MM.1S (cell line): ENCODE measurements around the gene SGMS1.

ENCODE experiments used
- DNase-seq: peaks from one replicate; pipeline ENCODE4 v3.0.0-alpha.2; 2015
- H2AFZ ChIP-seq: fragments of 300-600 bp; sonication (generic); 2 replicates; pipeline ENCODE4 v1.6.0; 2016; ENCODE audit warnings: antibody characterized with exemption, low read length
- H3F3A ChIP-seq: fragments of 300-600 bp; sonication (generic); 2 replicates; pipeline ENCODE4 v1.6.1; 2016; ENCODE audit warnings: mild to moderate bottlenecking, antibody characterized with exemption, low read length, moderate library complexity, mixed read lengths; ENCODE audit not compliant: insufficient read depth
- H3K27ac ChIP-seq: fragments of 300-600 bp; sonication (generic); 2 replicates; pipeline ENCODE4 v1.5.1; 2016; ENCODE audit warnings: mild to moderate bottlenecking, low read length
- H3K27me3 ChIP-seq: fragments of 300-600 bp; sonication (generic); replicated peaks from 2 replicates; pipeline ENCODE4 v1.6.0; 2016; ENCODE audit warnings: low read length; ENCODE audit not compliant: insufficient read depth
- H3K36me3 ChIP-seq: fragments of 300-600 bp; sonication (generic); replicated peaks from 2 replicates; pipeline ENCODE4 v1.6.1; 2016; ENCODE audit warnings: mild to moderate bottlenecking, low read length, mixed read lengths; ENCODE audit not compliant: insufficient read depth
- H3K4me1 ChIP-seq: fragments of 300-600 bp; sonication (generic); 2 replicates; pipeline ENCODE4 v1.6.1; 2016; ENCODE audit warnings: low read length, mixed read lengths
- H3K4me2 ChIP-seq: fragments of 300-600 bp; sonication (generic); 2 replicates; pipeline ENCODE4 v1.6.0; 2016; ENCODE audit warnings: low read depth, low read length
- H3K4me3 ChIP-seq: fragments of 300-600 bp; sonication (generic); 2 replicates; pipeline ENCODE4 v1.5.1; 2016; ENCODE audit warnings: low read length, mixed read lengths
- H3K79me2 ChIP-seq: fragments of 300-600 bp; sonication (generic); 2 replicates; pipeline ENCODE4 v1.6.1; 2016; ENCODE audit warnings: mixed run types, low read length, mixed read lengths
- H3K9ac ChIP-seq: fragments of 300-600 bp; sonication (generic); 2 replicates; pipeline ENCODE4 v1.6.1; 2016; ENCODE audit warnings: low read length, mixed read lengths
- H3K9me2 ChIP-seq: fragments of 300-600 bp; sonication (generic); replicated peaks from 2 replicates; pipeline ENCODE4 v1.6.1; 2016; ENCODE audit warnings: mild to moderate bottlenecking, low read length, mixed read lengths; ENCODE audit not compliant: insufficient read depth
- H3K9me3 ChIP-seq: fragments of 300-600 bp; sonication (generic); replicated peaks from 2 replicates; pipeline ENCODE4 v1.6.1; 2016; ENCODE audit warnings: mild to moderate bottlenecking, low read length, mixed read lengths; ENCODE audit not compliant: insufficient read depth
- H4K20me1 ChIP-seq: fragments of 300-600 bp; sonication (generic); 2 replicates; pipeline ENCODE4 v1.6.1; 2016; ENCODE audit warnings: mild to moderate bottlenecking, low read length, moderate library complexity, mixed read lengths; ENCODE audit not compliant: insufficient read depth
- EZH2 ChIP-seq: fragments of 300-600 bp; sonication (generic); optimal IDR thresholded peaks from 2 replicates; pipeline ENCODE3; 2017; ENCODE audit warnings: low read depth, mild to moderate bottlenecking, antibody characterized with exemption, low read length, mixed read lengths
- EZH2phosphoT487 ChIP-seq: fragments of 300-600 bp; sonication (generic); IDR thresholded peaks from 2 replicates; pipeline ENCODE4 v1.6.1; 2018; ENCODE audit warnings: antibody characterized with exemption, low read length
- TF ChIP-seq, protein P1 (sequence below): fragments of 300-600 bp; sonication (generic); IDR thresholded peaks from 2 replicates; pipeline ENCODE4 v1.5.1; 2016; ENCODE audit warnings: antibody characterized with exemption, low read length, mixed read lengths

Gene SGMS1

DNA sequence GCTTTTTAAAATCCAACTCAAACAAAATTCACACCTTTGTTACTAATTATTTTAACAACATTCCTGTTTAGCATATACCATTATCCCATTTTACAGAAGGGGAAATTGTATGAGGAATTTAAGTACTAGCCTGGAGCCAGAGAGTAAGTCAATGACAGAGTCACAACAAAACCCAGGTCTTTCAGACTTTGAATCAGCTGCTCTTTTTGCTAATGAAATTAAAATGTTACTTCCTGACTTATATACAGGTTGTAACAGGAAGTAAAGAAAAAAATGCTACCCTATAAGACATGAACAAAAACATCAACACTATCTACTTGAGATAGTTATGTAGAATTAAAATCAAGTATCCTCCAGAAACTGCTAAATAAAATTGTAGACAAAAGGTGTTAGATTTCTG is 289.9 kb downstream of the SGMS1 start:
- H3K4me1 ChIP-seq: peaks cover 9% of the 10 kb centered on the region; the same call in 1 of the 2 replicates

DNA sequence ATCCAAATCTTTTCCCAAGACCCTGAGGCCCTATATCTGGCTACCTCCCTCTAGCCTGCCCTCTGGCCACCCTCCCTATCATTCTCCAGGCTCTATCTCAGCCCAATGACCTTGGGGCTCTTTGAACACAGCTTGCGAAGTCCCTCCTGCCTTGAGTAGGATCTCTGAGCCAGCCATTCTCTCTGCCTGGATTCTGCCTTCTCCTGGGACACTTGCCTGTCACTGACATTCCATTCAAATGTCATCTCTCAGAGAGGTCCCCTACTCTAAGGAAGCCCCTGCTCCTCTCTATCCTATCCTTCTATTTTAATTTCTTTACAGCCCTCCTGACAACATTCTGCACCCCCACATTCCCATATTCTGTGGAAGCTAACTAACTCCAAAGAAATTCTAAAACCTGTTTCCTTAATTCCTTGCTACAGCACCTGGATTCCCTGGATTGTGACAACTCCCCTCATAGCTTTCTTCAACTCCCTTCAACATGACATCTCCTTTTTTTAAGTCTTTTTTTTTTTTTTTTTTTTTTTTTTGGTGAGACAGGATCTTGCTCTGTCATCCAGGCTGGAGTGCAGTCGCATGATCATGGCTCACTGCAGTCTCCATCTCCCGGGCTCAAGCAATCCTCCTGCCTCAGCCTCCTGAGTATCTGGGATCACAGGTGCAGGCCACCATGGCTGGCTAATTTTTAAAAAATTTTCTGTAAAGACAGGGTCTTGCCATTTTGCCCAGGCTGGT is 291.5 kb downstream of the SGMS1 start:
- Histone ChIP-seq H4K20me1 (no peaks in the 10 kb centered on the region), H3K4me1 (peaks cover 14% of the 10 kb centered on the region; the same call in 1 of the 2 replicates), H3K4me2 (no peak overlapping the region), H3K79me2 (no peaks in the 10 kb centered on the region), H3K4me3 (no peak overlapping the region), H3K9me2 (no peaks in the 10 kb centered on the region), H3K27me3 (no peaks in the 10 kb centered on the region), H2AFZ (no peak overlapping the region), H3K27ac (no peak overlapping the region), H3K36me3 (no peaks in the 10 kb centered on the region), H3K9ac (no peak overlapping the region), H3K9me3 (no peaks in the 10 kb centered on the region), H3F3A (no peaks in the 10 kb centered on the region)
- no peak for DNase-seq
- TF ChIP-seq EZH2phosphoT487: no peak
- TF ChIP-seq, protein P1, sequence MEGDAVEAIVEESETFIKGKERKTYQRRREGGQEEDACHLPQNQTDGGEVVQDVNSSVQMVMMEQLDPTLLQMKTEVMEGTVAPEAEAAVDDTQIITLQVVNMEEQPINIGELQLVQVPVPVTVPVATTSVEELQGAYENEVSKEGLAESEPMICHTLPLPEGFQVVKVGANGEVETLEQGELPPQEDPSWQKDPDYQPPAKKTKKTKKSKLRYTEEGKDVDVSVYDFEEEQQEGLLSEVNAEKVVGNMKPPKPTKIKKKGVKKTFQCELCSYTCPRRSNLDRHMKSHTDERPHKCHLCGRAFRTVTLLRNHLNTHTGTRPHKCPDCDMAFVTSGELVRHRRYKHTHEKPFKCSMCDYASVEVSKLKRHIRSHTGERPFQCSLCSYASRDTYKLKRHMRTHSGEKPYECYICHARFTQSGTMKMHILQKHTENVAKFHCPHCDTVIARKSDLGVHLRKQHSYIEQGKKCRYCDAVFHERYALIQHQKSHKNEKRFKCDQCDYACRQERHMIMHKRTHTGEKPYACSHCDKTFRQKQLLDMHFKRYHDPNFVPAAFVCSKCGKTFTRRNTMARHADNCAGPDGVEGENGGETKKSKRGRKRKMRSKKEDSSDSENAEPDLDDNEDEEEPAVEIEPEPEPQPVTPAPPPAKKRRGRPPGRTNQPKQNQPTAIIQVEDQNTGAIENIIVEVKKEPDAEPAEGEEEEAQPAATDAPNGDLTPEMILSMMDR: no peak
- no peak for TF ChIP-seq EZH2

More for the DNA sequence above, 289.9 kb downstream of the SGMS1 start:
- no peak for DNase-seq
- Histone ChIP-seq H3K27ac (no peak overlapping the region), H3K27me3 (no peaks in the 10 kb centered on the region), H4K20me1 (no peaks in the 10 kb centered on the region), H3K9ac (no peak overlapping the region), H3K36me3 (no peaks in the 10 kb centered on the region), H3K4me2 (no peak overlapping the region), H3K79me2 (no peaks in the 10 kb centered on the region), H3K9me2 (no peaks in the 10 kb centered on the region), H3K9me3 (no peaks in the 10 kb centered on the region), H3F3A (no peaks in the 10 kb centered on the region), H3K4me3 (no peak overlapping the region), H2AFZ (no peak overlapping the region)
- no peak for TF ChIP-seq EZH2

DNA sequence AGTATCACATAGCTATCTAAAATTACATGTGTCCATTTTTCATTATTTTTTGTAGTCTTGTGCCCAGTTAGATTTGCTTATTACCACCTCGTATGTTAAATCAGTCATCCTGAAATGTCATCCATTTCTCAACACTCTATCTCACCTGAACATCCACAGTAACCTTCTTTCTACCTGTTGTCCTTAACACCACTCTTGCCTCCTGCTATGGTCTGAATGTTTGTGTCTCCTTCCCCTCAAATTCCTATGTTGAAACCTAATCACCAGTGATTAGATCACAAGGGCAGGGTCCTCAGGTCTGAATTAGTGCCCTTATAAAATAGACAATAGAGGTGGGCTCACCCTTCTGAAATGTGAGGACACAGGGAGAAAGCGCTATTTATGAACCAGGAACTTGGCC is 292.3 kb downstream of the SGMS1 start:
- Histone ChIP-seq H2AFZ (no peak overlapping the region), H3K27me3 (no peaks in the 10 kb centered on the region), H3K36me3 (no peaks in the 10 kb centered on the region), H3F3A (no peaks in the 10 kb centered on the region), H3K4me1 (peaks cover 16% of the 10 kb centered on the region; the same call in 1 of the 2 replicates), H3K9ac (no peak overlapping the region), H3K4me3 (no peak overlapping the region), H3K4me2 (no peak overlapping the region), H3K9me2 (no peaks in the 10 kb centered on the region), H4K20me1 (no peaks in the 10 kb centered on the region), H3K27ac (no peak overlapping the region), H3K9me3 (no peaks in the 10 kb centered on the region), H3K79me2 (no peaks in the 10 kb centered on the region)
- TF ChIP-seq EZH2phosphoT487 (no peak), EZH2 (no peak)
- no peak for DNase-seq

DNA sequence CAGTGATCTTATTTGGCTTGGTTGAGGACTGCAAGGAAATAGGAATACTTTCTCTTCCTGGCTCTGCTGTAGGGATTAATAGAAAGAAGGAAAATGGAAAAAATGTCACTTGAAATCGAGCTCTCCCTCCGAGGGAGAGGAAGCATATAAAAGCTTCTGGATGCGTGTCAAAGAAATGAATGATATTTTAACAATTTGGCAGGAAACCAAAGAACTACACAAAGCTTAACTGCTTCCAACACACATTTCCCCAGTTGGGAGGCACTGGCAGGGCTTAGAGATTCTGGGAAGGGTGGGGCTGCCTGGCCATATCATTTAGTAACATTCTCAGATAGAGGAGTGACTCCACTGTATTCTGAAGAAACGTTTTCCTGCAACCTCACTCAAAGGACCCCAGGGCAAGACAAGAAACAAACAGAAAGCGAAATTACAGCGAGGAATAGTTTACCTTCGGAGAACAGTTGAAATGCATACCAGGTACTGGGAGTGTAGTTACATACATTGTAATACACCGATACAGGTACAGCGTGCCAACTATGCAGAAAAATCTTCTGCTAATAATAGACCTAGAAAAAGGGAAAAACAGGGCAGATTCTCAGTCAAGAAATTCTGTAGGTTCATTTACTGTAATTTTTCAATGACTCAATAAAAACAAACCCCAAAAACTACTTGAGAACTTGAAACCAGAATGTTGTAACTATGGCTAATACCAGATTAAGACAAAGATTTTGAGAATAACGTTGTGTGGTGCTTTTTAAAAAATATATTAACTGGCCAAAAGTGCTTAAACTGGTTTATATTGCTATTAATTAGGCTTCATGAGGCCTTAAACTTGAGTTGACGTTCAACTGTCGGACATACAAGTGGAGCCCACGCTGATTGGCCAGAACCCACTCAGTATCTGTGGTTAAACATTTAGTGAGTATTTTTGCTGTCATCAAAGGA is 296.7 kb downstream of the SGMS1 start:
- Histone ChIP-seq H3K79me2 (no peaks in the 10 kb centered on the region), H3F3A (no peaks in the 10 kb centered on the region), H3K27me3 (no peaks in the 10 kb centered on the region), H4K20me1 (no peaks in the 10 kb centered on the region), H3K9me2 (no peaks in the 10 kb centered on the region), H3K4me2 (no peak overlapping the region), H3K27ac (no peak overlapping the region), H2AFZ (no peak overlapping the region), H3K9me3 (no peaks in the 10 kb centered on the region), H3K4me1 (peaks cover 46% of the 10 kb centered on the region), H3K9ac (no peak overlapping the region), H3K4me3 (no peak overlapping the region), H3K36me3 (no peaks in the 10 kb centered on the region)
- TF ChIP-seq, protein P1: no peak
- TF ChIP-seq EZH2phosphoT487 (no peak), EZH2 (no peak)
- DNase-seq: no peak
